Gastrocnemius medialis (tissue), 4 donors: Measurements from ENCODE around the gene IFNB1. TPM values are rescaled to one million over a fixed set of nuclear protein-coding genes. Genes with fewer than 3 reads are reported as not detected.

Experiments
- ATAC-seq, 2 donors: fragments of 150-250 bp; one replicate each; pipeline ENCODE4 v1.9.1; 2016
- DNase-seq, 2 donors: peaks; one replicate each; pipeline ENCODE4 v3.0.0-alpha.2; 2019
- H3K27ac ChIP-seq, 4 donors: fragments of 200-600 bp; sonication (generic); 1 replicate in 1 of 4; 2 replicates in 3 of 4; pipeline ENCODE4 v1.5.1; 2016 to 2018; ENCODE audit warnings: mild to moderate bottlenecking in 2 of 4, moderate library complexity in 1 of 4
- H3K27me3 ChIP-seq, 3 donors: fragments of 200-600 bp; sonication (generic) in 2 of 3; 1 replicate in 1 of 3; 2 replicates in 2 of 3; pipeline versions ENCODE4 v1.5.1 to v1.6.0; 2016 to 2019; ENCODE audit warnings: mild to moderate bottlenecking in 1 of 3, moderate library complexity in 1 of 3
- H3K36me3 ChIP-seq, 2 donors: fragments of 200-600 bp; sonication (generic) in 1 of 2; one replicate each; pipeline ENCODE4 v1.5.1; 2017 to 2018
- H3K4me1 ChIP-seq, 2 donors: fragments of 200-600 bp; sonication (generic) in 1 of 2; one replicate each; pipeline ENCODE4 v1.5.1; 2016 to 2017; ENCODE audit warnings: mild to moderate bottlenecking in 2 of 2
- H3K4me3 ChIP-seq, 4 donors: fragments of 200-600 bp; sonication (generic) in 3 of 4; 1 replicate in 1 of 4; 2 replicates in 3 of 4; pipeline ENCODE4 v1.5.1; 2016 to 2019; ENCODE audit warnings: mild to moderate bottlenecking in 2 of 4
- H3K9me3 ChIP-seq, 3 donors: fragments of 200-600 bp; sonication (generic) in 2 of 3; 1 replicate in 1 of 3; 2 replicates in 2 of 3; pipeline ENCODE4 v1.5.1; 2016 to 2019
- CTCF ChIP-seq, 5 experiments: fragments of 450-650 bp in 3 of 5; fragments of 200-600 bp in 2 of 5; sonication (generic) in 2 of 5; IDR thresholded peaks in 4 of 5; conservative IDR thresholded peaks in 1 of 5; 1 replicate in 4 of 5; 2 replicates in 1 of 5; pipeline ENCODE4 v1.5.1; 2016 to 2019; ENCODE audit warnings: antibody characterized with exemption in 5 of 5, mild to moderate bottlenecking in 3 of 5, moderate library complexity in 3 of 5
- POLR2A ChIP-seq, 2 donors: fragments of 450-650 bp; IDR thresholded peaks; one replicate each; pipeline ENCODE4 v1.6.1; 2017; ENCODE audit warnings: antibody characterized with exemption in 2 of 2, mild to moderate bottlenecking in 2 of 2, moderate library complexity in 2 of 2
- in situ Hi-C, 4 donors: fragments of 200-750 bp; cut with MboI; loops; one replicate each; pipeline versions ENCODE4 v1.15.0 to v1.8.0; 2017; ENCODE audit warnings: low sequenced_read_pairs in 4 of 4
- intact Hi-C: fragments of 100-400 bp; cut with DNase I; formaldehyde crosslinking; loops from one replicate; pipeline ENCODE4 v1.15.1; 2023; ENCODE audit warnings: low total_unique reads
- total RNA-seq, 4 donors: library from RNA; depleted of rRNA; stranded (reverse); fragments of >200 nt; gene quantifications; one replicate each; pipeline versions ENCODE4 v1.1.0 to v1.2.3, GENCODE V29; 2016

Gene IFNB1
- total RNA-seq, 4 donors from 2014 or later, result not detected

GRCh38 chr9:21086538-21086937, 8.8 kb upstream of the IFNB1 start:
- no peak for TF ChIP-seq POLR2A (IDR thresholded peaks at IDR 0.05)
- no peak for TF ChIP-seq CTCF (IDR thresholded peaks at IDR 0.05 in 4 of 5, conservative IDR thresholded peaks at IDR 0.05 in 1 of 5)
- DNase-seq, result no peak
- Histone ChIP-seq H3K27me3 (no peaks in the 10 kb centered on the region), H3K36me3 (no peaks in the 10 kb centered on the region), H3K4me1 (peaks cover 0 to 7% of the 10 kb centered on the region in 2 donors), H3K4me3 (no peak overlapping the region), H3K9me3 (no peaks in the 10 kb centered on the region), H3K27ac (no peak overlapping the region)
- no peak for ATAC-seq
- in situ Hi-C loops (no loop called here), intact Hi-C loops (no loop called here)

GRCh38 chr9:21085005-21085404, 7.3 kb upstream of the IFNB1 start:
- TF ChIP-seq CTCF (IDR thresholded peaks at IDR 0.05 in 4 of 5, conservative IDR thresholded peaks at IDR 0.05 in 1 of 5) (no peak), POLR2A (IDR thresholded peaks at IDR 0.05) (no peak)
- Histone ChIP-seq H3K4me3 (no peak overlapping the region), H3K9me3 (no peaks in the 10 kb centered on the region), H3K4me1 (peaks cover 0 to 7% of the 10 kb centered on the region in 2 donors), H3K27ac (no peak overlapping the region), H3K27me3 (no peaks in the 10 kb centered on the region), H3K36me3 (no peaks in the 10 kb centered on the region)
- ATAC-seq (no peak), DNase-seq (no peak)
- intact Hi-C loops, result no loop called here
- in situ Hi-C loops, result no loop called here

- in situ Hi-C loops, result no loop called here
- no peak for ATAC-seq
Measured at GRCh38 chr9:21084242-21084850, 6.6 kb upstream of the IFNB1 start.

GRCh38 chr9:21082671-21083070, 4.9 kb upstream of the IFNB1 start:
- H3K4me3 ChIP-seq, result no peak overlapping the region
- no peak for DNase-seq
- peaks cover 0 to 7% of the 10 kb centered on the region in 2 donors for H3K4me1 ChIP-seq
- H3K9me3 ChIP-seq, result no peaks in the 10 kb centered on the region
- H3K36me3 ChIP-seq, result no peaks in the 10 kb centered on the region
- H3K27me3 ChIP-seq, result no peaks in the 10 kb centered on the region
- no peak for ATAC-seq
- intact Hi-C loops, result no loop called here
- TF ChIP-seq CTCF (IDR thresholded peaks at IDR 0.05 in 4 of 5, conservative IDR thresholded peaks at IDR 0.05 in 1 of 5) (no peak), POLR2A (IDR thresholded peaks at IDR 0.05) (no peak)
- no peak overlapping the region for H3K27ac ChIP-seq
- in situ Hi-C loops, result no loop called here

More at GRCh38 chr9:21084242-21084850, 6.6 kb upstream of the IFNB1 start:
- DNase-seq, result no peak
- intact Hi-C loops, result no loop called here
- H3K4me3 ChIP-seq, result no peak overlapping the region
- no peaks in the 10 kb centered on the region for H3K27me3 ChIP-seq
- H3K4me1 ChIP-seq, result peaks cover 0 to 7% of the 10 kb centered on the region in 2 donors
- no peaks in the 10 kb centered on the region for H3K36me3 ChIP-seq
- H3K9me3 ChIP-seq, result no peaks in the 10 kb centered on the region
- no peak for TF ChIP-seq POLR2A (IDR thresholded peaks at IDR 0.05)
- TF ChIP-seq CTCF (IDR thresholded peaks at IDR 0.05 in 4 of 5, conservative IDR thresholded peaks at IDR 0.05 in 1 of 5), result no peak
- H3K27ac ChIP-seq, result no peak overlapping the region

GRCh38 chr9:21081999-21082398, 4.3 kb upstream of the IFNB1 start:
- Histone ChIP-seq H3K27ac (no peak overlapping the region), H3K4me3 (no peak overlapping the region), H3K4me1 (peaks cover 0 to 7% of the 10 kb centered on the region in 2 donors), H3K9me3 (no peaks in the 10 kb centered on the region), H3K27me3 (no peaks in the 10 kb centered on the region), H3K36me3 (no peaks in the 10 kb centered on the region)
- intact Hi-C loops (no loop called here), in situ Hi-C loops (no loop called here)
- TF ChIP-seq POLR2A (IDR thresholded peaks at IDR 0.05), result no peak
- TF ChIP-seq CTCF (IDR thresholded peaks at IDR 0.05 in 4 of 5, conservative IDR thresholded peaks at IDR 0.05 in 1 of 5), result no peak
- ATAC-seq (no peak), DNase-seq (no peak)
